Ascending aorta (tissue), 2 donors: ENCODE data around the gene ZNF174. TPM values are rescaled to one million over a fixed set of nuclear protein-coding genes. Genes with fewer than 3 reads are reported as not detected.

Experiments used
- DNase-seq, 2 donors: peaks; one replicate each; pipeline ENCODE4 v3.0.0-alpha.2; 2019; ENCODE audit warnings: low spot score in 2 of 2
- H3K27ac ChIP-seq, 2 donors: fragments of 200-600 bp; sonication (generic); one replicate each; pipeline ENCODE4 v1.5.1; 2016 to 2017; ENCODE audit warnings: mild to moderate bottlenecking in 1 of 2
- H3K27me3 ChIP-seq: fragments of 200-600 bp; sonication (generic); one replicate; pipeline ENCODE4 v1.5.1; 2017
- H3K36me3 ChIP-seq, 2 donors: fragments of 200-600 bp; sonication (generic); one replicate each; pipeline ENCODE4 v1.5.1; 2016
- H3K4me1 ChIP-seq, 2 donors: fragments of 200-600 bp; sonication (generic); one replicate each; pipeline ENCODE4 v1.5.1; 2016 to 2017; ENCODE audit warnings: mild to moderate bottlenecking in 1 of 2
- H3K4me3 ChIP-seq, 2 donors: fragments of 200-600 bp; sonication (generic); one replicate each; pipeline ENCODE4 v1.5.1; 2016 to 2017; ENCODE audit warnings: mild to moderate bottlenecking in 1 of 2
- H3K9me3 ChIP-seq, 2 donors: fragments of 200-600 bp; sonication (generic); one replicate each; pipeline ENCODE4 v1.5.1; 2016
- CTCF ChIP-seq, 3 experiments: fragments of 200-600 bp in 2 of 3; fragments of 450-650 bp in 1 of 3; sonication (generic) in 2 of 3; IDR thresholded peaks; one replicate each; pipeline ENCODE4 v1.5.1; 2016 to 2019; ENCODE audit warnings: antibody characterized with exemption in 3 of 3, mild to moderate bottlenecking in 1 of 3, moderate library complexity in 1 of 3
- intact Hi-C: fragments of 100-400 bp; cut with DNase I; formaldehyde crosslinking; loops from one replicate; pipeline ENCODE4 v1.15.1; 2023
- total RNA-seq: library from RNA; depleted of rRNA; stranded (reverse); fragments of >200 nt; gene quantifications from one replicate; pipeline ENCODE4 v1.1.0, GENCODE V29; 2016

The ZNF174 gene
- total RNA-seq, 1 donor from 2014 or later: 16.0 TPM

GRCh38 chr16:3408561-3409197 lies 7.7 kb downstream of the ZNF174 start:
- no peak for TF ChIP-seq CTCF (IDR thresholded peaks at IDR 0.05)
- Histone ChIP-seq H3K4me3 (no peak overlapping the region), H3K27ac (no peak overlapping the region), H3K36me3 (peaks cover 59 to 73% of the 10 kb centered on the region in 2 donors), H3K9me3 (peaks cover 81 to 98% of the 10 kb centered on the region in 2 donors), H3K4me1 (no peaks in the 10 kb centered on the region), H3K27me3 (no peaks in the 10 kb centered on the region)
- intact Hi-C loops: no loop called here
- no peak for DNase-seq

- intact Hi-C loops: loop anchor here (5.0 kb wide), 1 partner anchor 37 kb away; no protein-coding TSS in a partner anchor
- H3K36me3 ChIP-seq: peaks cover 13 to 21% of the 10 kb centered on the region in 2 donors
- no peak overlapping the region for H3K27ac ChIP-seq
- no peak for TF ChIP-seq CTCF (IDR thresholded peaks at IDR 0.05)
- DNase-seq: no peak
- peaks cover 46 to 82% of the 10 kb centered on the region in 2 donors for H3K9me3 ChIP-seq
- H3K4me3 ChIP-seq: no peak overlapping the region
- H3K4me1 ChIP-seq: no peaks in the 10 kb centered on the region
- H3K27me3 ChIP-seq: no peaks in the 10 kb centered on the region
Measured at GRCh38 chr16:3413730-3414379, 12.8 kb downstream of the ZNF174 start.

- peak overlapping the region in 1 of 2 donors; percentile 42 for H3K4me3 ChIP-seq
- peaks cover 3 to 16% of the 10 kb centered on the region in 2 donors for H3K36me3 ChIP-seq
- no peak for TF ChIP-seq CTCF (IDR thresholded peaks at IDR 0.05)
- no peaks in the 10 kb centered on the region for H3K27me3 ChIP-seq
- no peak overlapping the region for H3K27ac ChIP-seq
- no peaks in the 10 kb centered on the region for H3K4me1 ChIP-seq
- H3K9me3 ChIP-seq: peaks cover 0 to 9% of the 10 kb centered on the region in 2 donors
- intact Hi-C loops: no loop called here
- peak in 1 of 2 donors; percentile 71 for DNase-seq
Measured at GRCh38 chr16:3431779-3432219, 30.8 kb downstream of the ZNF174 start.

GRCh38 chr16:3434373-3434772 lies 33.4 kb downstream of the ZNF174 start:
- intact Hi-C loops: no loop called here
- H3K36me3 ChIP-seq: peaks cover 4 to 26% of the 10 kb centered on the region in 2 donors
- no peak for DNase-seq
- H3K27ac ChIP-seq: no peak overlapping the region
- peaks cover 0 to 13% of the 10 kb centered on the region in 2 donors for H3K9me3 ChIP-seq
- no peaks in the 10 kb centered on the region for H3K4me1 ChIP-seq
- no peak overlapping the region for H3K4me3 ChIP-seq
- H3K27me3 ChIP-seq: no peaks in the 10 kb centered on the region
- no peak for TF ChIP-seq CTCF (IDR thresholded peaks at IDR 0.05)

GRCh38 chr16:3439637-3440036 lies 38.6 kb downstream of the ZNF174 start:
- peaks cover 0 to 6% of the 10 kb centered on the region in 2 donors for H3K9me3 ChIP-seq
- H3K4me1 ChIP-seq: no peaks in the 10 kb centered on the region
- H3K27ac ChIP-seq: no peak overlapping the region
- intact Hi-C loops: loop anchor here (5.0 kb wide), 1 partner anchor 157 kb away; the partner anchor contains the start of gene ZNF263
- TF ChIP-seq CTCF (IDR thresholded peaks at IDR 0.05): no peak
- no peak for DNase-seq
- H3K36me3 ChIP-seq: peaks cover 9 to 25% of the 10 kb centered on the region in 2 donors
- no peaks in the 10 kb centered on the region for H3K27me3 ChIP-seq
- no peak overlapping the region for H3K4me3 ChIP-seq
